ENCODE results near the gene TSHZ2.
"Not testable (repeated sequence)": the region's sequence is repeated elsewhere in the genome, so short reads cannot be mapped to it uniquely, and the experiment has no call there.

The TSHZ2 gene

DNA sequence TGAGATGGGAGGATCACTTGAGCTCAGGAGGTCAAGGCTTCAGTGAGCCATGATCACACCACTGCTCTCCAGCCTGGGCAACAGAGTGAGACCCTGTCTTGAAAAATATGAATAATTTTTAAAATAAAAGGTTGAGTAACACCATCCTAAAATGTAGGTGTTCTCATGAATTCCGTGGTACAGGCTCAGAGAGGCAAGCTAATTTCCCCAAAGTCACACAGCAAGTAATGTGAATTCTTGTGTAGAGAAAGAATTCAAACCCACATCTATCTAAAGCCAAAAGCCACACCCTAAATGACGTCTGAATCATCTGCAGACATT, 541.0 kb downstream of the TSHZ2 start:
- H3K4me3 ChIP-seq (ENCODE audit: low read depth, low read length) = no peak overlapping the region
- TF ChIP-seq, protein P1, sequence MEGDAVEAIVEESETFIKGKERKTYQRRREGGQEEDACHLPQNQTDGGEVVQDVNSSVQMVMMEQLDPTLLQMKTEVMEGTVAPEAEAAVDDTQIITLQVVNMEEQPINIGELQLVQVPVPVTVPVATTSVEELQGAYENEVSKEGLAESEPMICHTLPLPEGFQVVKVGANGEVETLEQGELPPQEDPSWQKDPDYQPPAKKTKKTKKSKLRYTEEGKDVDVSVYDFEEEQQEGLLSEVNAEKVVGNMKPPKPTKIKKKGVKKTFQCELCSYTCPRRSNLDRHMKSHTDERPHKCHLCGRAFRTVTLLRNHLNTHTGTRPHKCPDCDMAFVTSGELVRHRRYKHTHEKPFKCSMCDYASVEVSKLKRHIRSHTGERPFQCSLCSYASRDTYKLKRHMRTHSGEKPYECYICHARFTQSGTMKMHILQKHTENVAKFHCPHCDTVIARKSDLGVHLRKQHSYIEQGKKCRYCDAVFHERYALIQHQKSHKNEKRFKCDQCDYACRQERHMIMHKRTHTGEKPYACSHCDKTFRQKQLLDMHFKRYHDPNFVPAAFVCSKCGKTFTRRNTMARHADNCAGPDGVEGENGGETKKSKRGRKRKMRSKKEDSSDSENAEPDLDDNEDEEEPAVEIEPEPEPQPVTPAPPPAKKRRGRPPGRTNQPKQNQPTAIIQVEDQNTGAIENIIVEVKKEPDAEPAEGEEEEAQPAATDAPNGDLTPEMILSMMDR (IDR thresholded peaks at IDR 0.05; ENCODE audit: insufficient read depth, low read length, missing control alignments) = no peak
- ChIA-PET CTCF (no interaction called here), POLR2A (no interaction called here)
- DNase-seq (ENCODE audit: low read depth, low spot score) = no peak

DNA sequence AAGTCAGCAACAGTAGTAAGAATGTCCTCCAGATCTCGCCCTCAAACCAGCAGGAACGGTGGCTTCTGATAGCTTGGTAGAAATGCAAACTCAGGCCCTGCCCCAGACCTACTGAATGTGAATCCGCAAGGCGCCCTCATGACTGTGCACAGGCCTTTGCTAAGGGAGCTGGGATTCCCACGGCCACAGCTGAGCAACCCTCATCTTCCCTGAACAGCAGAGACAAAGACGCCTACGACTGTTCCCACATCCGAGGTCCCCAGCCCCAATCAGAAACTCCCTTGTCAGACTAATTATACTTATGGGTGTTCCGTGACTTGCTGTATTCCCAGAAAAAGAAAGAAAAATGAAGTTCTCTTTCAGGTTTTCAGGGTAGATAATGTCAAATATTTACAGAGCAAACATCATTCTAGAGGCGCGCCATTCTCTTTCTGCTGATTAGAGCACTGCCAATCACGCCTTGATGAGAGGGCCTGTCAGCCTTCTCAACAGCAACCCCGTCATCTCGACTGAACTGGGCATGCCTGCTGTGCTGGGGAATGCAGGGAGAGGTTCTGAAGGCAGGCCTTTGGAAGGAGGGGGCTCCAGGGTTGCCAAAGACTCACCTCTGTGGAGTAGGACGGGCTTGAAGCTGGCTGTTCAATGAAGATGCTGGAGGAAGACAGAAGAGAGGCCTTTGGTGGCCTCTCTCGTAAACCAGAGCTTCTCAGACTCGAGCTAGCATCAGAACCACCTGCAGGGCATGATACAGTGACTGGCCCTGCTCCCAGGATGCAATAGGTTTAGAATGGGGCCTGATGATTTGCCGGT, 541.5 kb downstream of the TSHZ2 start:
- H3K4me3 ChIP-seq (ENCODE audit: low read depth, low read length) = no peak overlapping the region
- ChIA-PET POLR2A (no interaction called here), CTCF (no interaction called here)
- DNase-seq (ENCODE audit: low read depth, low spot score) = no peak
- TF ChIP-seq, protein P1 (IDR thresholded peaks at IDR 0.05; ENCODE audit: insufficient read depth, low read length, missing control alignments) = no peak

DNA sequence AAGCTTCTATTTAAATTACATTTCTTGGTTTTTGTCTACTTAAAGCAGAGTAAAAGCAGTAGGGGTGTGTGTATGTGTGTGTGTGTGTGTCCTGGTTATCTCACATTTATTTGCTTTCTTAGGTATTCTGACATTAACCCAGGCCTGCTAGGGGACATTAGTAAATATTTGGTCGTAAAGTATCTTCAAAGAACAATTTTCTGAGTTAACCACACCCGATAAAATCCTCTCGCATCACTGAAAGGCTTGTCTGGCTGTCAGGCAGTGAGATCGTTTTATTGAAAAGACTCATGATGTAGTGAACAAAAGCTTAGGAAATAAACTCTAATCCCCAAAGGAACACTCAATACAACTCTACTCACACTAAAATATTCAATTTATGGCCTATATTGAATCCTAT, 543.6 kb downstream of the TSHZ2 start:
- CTCF ChIA-PET = no interaction called here
- TF ChIP-seq, protein P1 (IDR thresholded peaks at IDR 0.05; ENCODE audit: insufficient read depth, low read length, missing control alignments) = no peak
- POLR2A ChIA-PET = no interaction called here
- no peak overlapping the region for H3K4me3 ChIP-seq (ENCODE audit: low read depth, low read length)
- DNase-seq (ENCODE audit: low read depth, low spot score) = no peak

DNA sequence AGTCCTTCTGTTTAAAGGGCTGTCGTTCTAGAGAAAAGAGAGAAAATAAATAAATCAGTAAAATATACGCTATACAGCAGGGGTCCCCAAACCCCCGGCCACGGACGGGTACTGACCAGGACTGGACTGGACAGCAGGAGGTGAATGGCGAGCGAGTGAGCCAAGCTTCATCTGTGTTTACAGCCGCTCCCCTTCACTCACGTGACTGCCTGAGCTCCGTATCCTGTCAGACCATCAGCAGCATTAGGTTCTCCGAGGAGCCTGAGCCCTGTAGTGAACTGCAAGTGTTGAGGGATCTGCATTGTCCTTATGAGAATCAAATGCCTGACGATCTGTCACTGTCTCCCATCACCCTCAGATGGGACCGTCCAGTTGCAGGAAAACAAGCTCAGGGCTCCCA, 545.0 kb downstream of the TSHZ2 start:
- CTCF ChIA-PET = no interaction called here
- TF ChIP-seq, protein P1 (IDR thresholded peaks at IDR 0.05; ENCODE audit: insufficient read depth, low read length, missing control alignments) = no peak
- POLR2A ChIA-PET = no interaction called here
- H3K4me3 ChIP-seq (ENCODE audit: low read depth, low read length) = no peak overlapping the region
- no peak for DNase-seq (ENCODE audit: low read depth, low spot score)

DNA sequence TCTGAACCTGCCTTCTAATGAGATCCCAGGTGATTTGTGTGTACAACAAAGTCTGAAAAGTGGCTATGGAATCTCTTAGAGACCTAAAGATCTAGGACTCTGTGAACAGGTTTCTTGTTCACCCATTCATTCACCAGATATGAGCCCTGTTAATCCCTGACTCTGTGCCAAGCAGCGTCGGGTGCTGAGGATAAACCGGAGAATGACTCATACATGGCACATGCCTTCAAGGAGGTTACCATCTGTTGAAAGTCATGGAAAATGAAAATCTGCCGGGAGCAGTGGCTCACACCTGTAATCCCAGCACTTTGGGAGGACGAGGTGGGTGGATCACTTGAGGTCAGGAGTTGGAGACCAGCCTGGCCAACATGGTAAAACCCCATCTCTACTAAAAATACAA, 549.3 kb downstream of the TSHZ2 start:
- CTCF ChIA-PET; DNase-seq (ENCODE audit: low read depth, low spot score); H3K4me3 ChIP-seq (ENCODE audit: low read depth, low read length); POLR2A ChIA-PET: not testable (repeated sequence)

DNA sequence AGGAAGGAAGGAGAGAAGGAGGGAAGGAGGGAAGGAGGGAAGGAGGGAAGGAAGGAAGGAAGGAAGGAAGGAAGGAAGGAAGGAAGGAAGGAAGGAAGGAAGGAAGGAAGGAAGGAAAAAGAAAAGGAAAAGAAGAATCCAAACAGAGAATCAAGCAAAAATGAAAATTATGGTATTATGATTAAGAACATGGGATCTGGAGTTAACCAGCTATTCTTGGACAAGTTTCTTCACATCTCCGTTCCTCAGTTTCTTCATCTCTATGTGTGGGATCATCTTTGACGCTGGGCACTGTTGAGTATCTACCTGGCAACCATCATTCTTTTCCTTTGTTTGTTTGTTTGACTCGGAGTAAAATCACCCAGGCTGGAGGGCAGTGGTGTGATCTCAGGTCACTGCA, 549.9 kb downstream of the TSHZ2 start:
- POLR2A ChIA-PET = no interaction called here

DNA sequence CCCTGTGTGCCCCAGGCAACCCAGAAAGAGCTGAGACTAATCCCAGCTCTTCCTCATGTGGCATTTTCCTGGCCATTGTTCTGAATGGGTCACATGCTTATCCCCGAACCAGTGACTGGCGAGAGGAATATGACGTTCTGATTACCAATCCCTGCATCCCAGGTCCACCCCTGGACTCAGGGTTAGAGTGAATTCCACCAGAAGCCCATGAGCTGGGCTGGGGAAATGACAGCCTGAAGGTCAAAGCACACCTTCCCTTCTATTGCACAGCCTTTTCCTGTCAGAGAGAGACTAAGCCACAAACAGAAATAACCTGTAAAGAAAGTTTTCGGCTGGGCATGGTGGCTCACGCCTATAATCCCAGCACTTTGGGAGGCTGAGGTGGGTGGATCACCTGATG, 550.5 kb downstream of the TSHZ2 start:
- H3K4me3 ChIP-seq (ENCODE audit: low read depth, low read length) = no peak overlapping the region
- CTCF ChIA-PET = no interaction called here
- TF ChIP-seq, protein P1 (IDR thresholded peaks at IDR 0.05; ENCODE audit: insufficient read depth, low read length, missing control alignments) = no peak
- DNase-seq (ENCODE audit: low read depth, low spot score) = no peak
- POLR2A ChIA-PET = no interaction called here

More for the DNA sequence above, 549.9 kb downstream of the TSHZ2 start:
- no peak for DNase-seq (ENCODE audit: low read depth, low spot score)
- no peak overlapping the region for H3K4me3 ChIP-seq (ENCODE audit: low read depth, low read length)
- TF ChIP-seq, protein P1 (IDR thresholded peaks at IDR 0.05; ENCODE audit: insufficient read depth, low read length, missing control alignments) = no peak
- CTCF ChIA-PET = no interaction called here

DNA sequence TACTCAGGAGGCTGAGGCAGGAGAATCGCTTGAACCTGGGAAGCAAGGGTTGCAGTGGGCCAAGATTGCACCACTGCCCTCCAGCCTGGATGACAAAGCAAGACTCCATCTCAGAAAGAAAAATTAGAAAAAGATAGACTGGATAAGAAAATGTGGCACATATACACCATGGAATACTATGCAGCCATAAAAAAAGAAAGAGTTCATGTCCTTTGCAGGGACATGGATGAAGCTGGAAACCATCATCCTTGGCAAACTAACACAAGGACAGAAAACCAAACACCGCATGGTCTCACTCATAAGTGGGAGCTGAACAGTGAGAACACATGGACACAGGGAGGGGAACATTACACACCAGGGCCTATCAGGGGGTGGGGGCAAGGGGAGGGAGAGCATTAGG, 551.5 kb downstream of the TSHZ2 start:
- H3K4me3 ChIP-seq (ENCODE audit: low read depth, low read length); POLR2A ChIA-PET; CTCF ChIA-PET; DNase-seq (ENCODE audit: low read depth, low spot score): not testable (repeated sequence)

Data from AG04449 (cell line).